GM13977 (cell line): ENCODE results near the gene LRRN4.

ENCODE experiments used
- DNase-seq: peaks from one replicate; pipeline ENCODE4 v3.0.0; 2012; ENCODE audit warnings: low spot score
- CTCF ChIP-seq: IDR thresholded peaks from 2 replicates; pipeline ENCODE4 v1.5.1; 2012; ENCODE audit warnings: mild to moderate bottlenecking, control low read depth; ENCODE audit not compliant: insufficient read depth; ENCODE audit errors: extremely low read depth, missing control alignments
- in situ Hi-C: fragments of 300-500 bp; cut with MboI; formaldehyde crosslinking; loops from one replicate; pipeline ENCODE4 v1.12.0; 2022; ENCODE audit warnings: low sequenced_read_pairs, low pct_unique_long_range_greater_than_20kb, mixed read lengths, inconsistent platforms; ENCODE audit not compliant: unreplicated experiment

LRRN4 gene

GRCh38 chr20:6044115-6044514, 9.7 kb downstream of the LRRN4 start:
- DNase-seq, result no peak
- no peak for TF ChIP-seq CTCF
- in situ Hi-C loops, result no loop called here

- in situ Hi-C loops, result no loop called here
- no peak for TF ChIP-seq CTCF
- DNase-seq, result no peak
Observed at GRCh38 chr20:6041808-6042265, 12.0 kb downstream of the LRRN4 start.

- DNase-seq, result no peak
- in situ Hi-C loops, result no loop called here
- TF ChIP-seq CTCF, result no peak
Observed at GRCh38 chr20:6040958-6041807, 12.7 kb downstream of the LRRN4 start.

- no peak for DNase-seq
- in situ Hi-C loops, result no loop called here
Observed at GRCh38 chr20:6040540-6040939, 13.3 kb downstream of the LRRN4 start.

GRCh38 chr20:6039766-6040165, 14.1 kb downstream of the LRRN4 start:
- DNase-seq, result no peak
- in situ Hi-C loops, result no loop called here
- TF ChIP-seq CTCF, result no peak

More at GRCh38 chr20:6040540-6040939, 13.3 kb downstream of the LRRN4 start:
- no peak for TF ChIP-seq CTCF

GRCh38 chr20:6038256-6038655, 15.6 kb downstream of the LRRN4 start:
- in situ Hi-C loops, result no loop called here
- no peak for DNase-seq
- no peak for TF ChIP-seq CTCF
